ENCODE data around the gene PJA1.

PJA1 gene

GRCh38 chrX:69136546-69137331 is 28.5 kb downstream of the PJA1 start:
- TF ChIP-seq EGR2 (tag by site-specific recombination; IDR thresholded peaks at IDR 0.05; ENCODE audit: low read depth) (peak; percentile 29; the same call in 1 of the 2 replicates), ZFHX2 (tag by site-specific recombination; conservative IDR thresholded peaks at IDR 0.05) (0 out of 2 replicates have a peak, but pooled peaks have one; percentile 8), SCRT1 (tag by site-specific recombination; IDR thresholded peaks at IDR 0.05; ENCODE audit: borderline replicate concordance) (no peak)
- H3K9me3 ChIP-seq (ENCODE audit: control insufficient read depth, insufficient read depth, low read depth, low read length) = no peaks in the 10 kb centered on the region
- POLR2A ChIA-PET = no interaction called here
- no peaks in the 10 kb centered on the region for H3K4me1 ChIP-seq (ENCODE audit: control insufficient read depth, insufficient read depth, low read length)
- no peak overlapping the region for H3K4me3 ChIP-seq (ENCODE audit: low read depth, low read length)
- CTCF ChIA-PET = interaction anchor here (0.7 to 1.6 kb wide), 5 partner anchors 9 to 309 kb away, joined by 3 to 6 read pairs (median 3); no protein-coding TSS in a partner anchor
- H3K36me3 ChIP-seq (ENCODE audit: control insufficient read depth in 2 of 2, insufficient read depth in 1 of 2, low read length in 2 of 2) = no peaks in the 10 kb centered on the region
- H3K27ac ChIP-seq (ENCODE audit: extremely low read depth, low read depth, low read length) = no peak overlapping the region

- Histone ChIP-seq H3K27ac (ENCODE audit: extremely low read depth, low read depth, low read length) (no peak overlapping the region), H3K36me3 (ENCODE audit: control insufficient read depth in 2 of 2, insufficient read depth in 1 of 2, low read length in 2 of 2) (no peaks in the 10 kb centered on the region), H3K9me3 (ENCODE audit: control insufficient read depth, insufficient read depth, low read depth, low read length) (no peaks in the 10 kb centered on the region), H3K4me1 (ENCODE audit: control insufficient read depth, insufficient read depth, low read length) (no peaks in the 10 kb centered on the region), H3K4me3 (ENCODE audit: low read depth, low read length) (no peak overlapping the region)
- ChIA-PET CTCF (interaction anchor here (0.6 to 2.0 kb wide), 33 partner anchors 10 to 312 kb away, joined by 3 to 15 read pairs (median 4); partner anchors contain the start of genes EFNB1 and PJA1), POLR2A (interaction anchor here (1.2 kb wide), 1 partner anchor 305 kb away, joined by 4 read pairs; the partner anchor contains the start of gene EFNB1)
- peak; percentile 85 for TF ChIP-seq TRIM28 (IDR thresholded peaks at IDR 0.05; ENCODE audit: borderline replicate concordance, low read length)
- no peak for TF ChIP-seq ZNF521 (tag by site-specific recombination; IDR thresholded peaks at IDR 0.05)
- TF ChIP-seq ZBTB17 (tag by site-specific recombination; IDR thresholded peaks at IDR 0.05) = peak; percentile 47
- TF ChIP-seq TCF7L2 (IDR thresholded peaks at IDR 0.05; ENCODE audit: borderline replicate concordance, low read depth, low read length) = 0 out of 2 replicates have a peak, but pooled peaks have one; percentile 27
- TF ChIP-seq CTCF (tag by site-specific recombination; IDR thresholded peaks at IDR 0.05) = peak; percentile 79
Measured at GRCh38 chrX:69133921-69134542, 31.2 kb downstream of the PJA1 start.

DNA sequence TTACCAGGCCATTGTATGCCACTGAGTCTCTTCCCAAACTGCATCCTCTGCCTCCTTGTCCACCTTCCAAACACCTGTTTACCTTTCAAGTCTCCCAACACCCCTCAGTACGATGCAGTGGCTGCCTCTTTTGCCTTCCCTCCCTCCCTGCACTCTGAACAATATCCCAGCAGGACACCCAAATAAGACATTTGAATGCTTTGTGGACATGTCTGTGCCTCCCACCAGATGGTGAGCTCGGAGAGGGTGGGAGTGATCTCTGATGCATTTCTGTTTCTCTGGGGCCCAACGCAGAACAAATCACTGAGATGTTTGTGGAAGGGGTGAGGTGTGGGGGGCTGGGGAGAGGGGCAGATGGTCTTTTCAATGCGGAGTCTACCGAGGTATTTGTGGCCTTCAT is 33.4 kb downstream of the PJA1 start:
- Histone ChIP-seq H3K9me3 (ENCODE audit: control insufficient read depth, insufficient read depth, low read depth, low read length) (no peaks in the 10 kb centered on the region), H3K4me3 (ENCODE audit: low read depth, low read length) (no peak overlapping the region), H3K4me1 (ENCODE audit: control insufficient read depth, insufficient read depth, low read length) (no peaks in the 10 kb centered on the region), H3K36me3 (ENCODE audit: control insufficient read depth in 2 of 2, insufficient read depth in 1 of 2, low read length in 2 of 2) (no peaks in the 10 kb centered on the region), H3K27ac (ENCODE audit: extremely low read depth, low read depth, low read length) (no peak overlapping the region)
- ChIA-PET CTCF (interaction anchor here (0.6 to 0.7 kb wide), 3 partner anchors 11 to 238 kb away, joined by 3 to 4 read pairs (median 3); no protein-coding TSS in a partner anchor), POLR2A (no interaction called here)
- no peak for TF ChIP-seq ZNF211 (tag by site-specific recombination; IDR thresholded peaks at IDR 0.05; ENCODE audit: low read depth)
- TF ChIP-seq PRDM6 (tag by site-specific recombination; IDR thresholded peaks at IDR 0.05) = no peak
- no peak for TF ChIP-seq ZNF10 (tag by site-specific recombination; IDR thresholded peaks at IDR 0.05)
- no peak for TF ChIP-seq ZBTB21 (tag by site-specific recombination; IDR thresholded peaks at IDR 0.05)
- TF ChIP-seq, protein P1, sequence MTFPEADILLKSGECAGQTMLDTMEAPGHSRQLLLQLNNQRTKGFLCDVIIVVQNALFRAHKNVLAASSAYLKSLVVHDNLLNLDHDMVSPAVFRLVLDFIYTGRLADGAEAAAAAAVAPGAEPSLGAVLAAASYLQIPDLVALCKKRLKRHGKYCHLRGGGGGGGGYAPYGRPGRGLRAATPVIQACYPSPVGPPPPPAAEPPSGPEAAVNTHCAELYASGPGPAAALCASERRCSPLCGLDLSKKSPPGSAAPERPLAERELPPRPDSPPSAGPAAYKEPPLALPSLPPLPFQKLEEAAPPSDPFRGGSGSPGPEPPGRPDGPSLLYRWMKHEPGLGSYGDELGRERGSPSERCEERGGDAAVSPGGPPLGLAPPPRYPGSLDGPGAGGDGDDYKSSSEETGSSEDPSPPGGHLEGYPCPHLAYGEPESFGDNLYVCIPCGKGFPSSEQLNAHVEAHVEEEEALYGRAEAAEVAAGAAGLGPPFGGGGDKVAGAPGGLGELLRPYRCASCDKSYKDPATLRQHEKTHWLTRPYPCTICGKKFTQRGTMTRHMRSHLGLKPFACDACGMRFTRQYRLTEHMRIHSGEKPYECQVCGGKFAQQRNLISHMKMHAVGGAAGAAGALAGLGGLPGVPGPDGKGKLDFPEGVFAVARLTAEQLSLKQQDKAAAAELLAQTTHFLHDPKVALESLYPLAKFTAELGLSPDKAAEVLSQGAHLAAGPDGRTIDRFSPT (tag by site-specific recombination; IDR thresholded peaks at IDR 0.05) = no peak
- no peak for TF ChIP-seq KLF16 (tag by site-specific recombination; IDR thresholded peaks at IDR 0.05)
- no peak for TF ChIP-seq ZBTB1 (tag by site-specific recombination; IDR thresholded peaks at IDR 0.05)
- TF ChIP-seq, protein P2, sequence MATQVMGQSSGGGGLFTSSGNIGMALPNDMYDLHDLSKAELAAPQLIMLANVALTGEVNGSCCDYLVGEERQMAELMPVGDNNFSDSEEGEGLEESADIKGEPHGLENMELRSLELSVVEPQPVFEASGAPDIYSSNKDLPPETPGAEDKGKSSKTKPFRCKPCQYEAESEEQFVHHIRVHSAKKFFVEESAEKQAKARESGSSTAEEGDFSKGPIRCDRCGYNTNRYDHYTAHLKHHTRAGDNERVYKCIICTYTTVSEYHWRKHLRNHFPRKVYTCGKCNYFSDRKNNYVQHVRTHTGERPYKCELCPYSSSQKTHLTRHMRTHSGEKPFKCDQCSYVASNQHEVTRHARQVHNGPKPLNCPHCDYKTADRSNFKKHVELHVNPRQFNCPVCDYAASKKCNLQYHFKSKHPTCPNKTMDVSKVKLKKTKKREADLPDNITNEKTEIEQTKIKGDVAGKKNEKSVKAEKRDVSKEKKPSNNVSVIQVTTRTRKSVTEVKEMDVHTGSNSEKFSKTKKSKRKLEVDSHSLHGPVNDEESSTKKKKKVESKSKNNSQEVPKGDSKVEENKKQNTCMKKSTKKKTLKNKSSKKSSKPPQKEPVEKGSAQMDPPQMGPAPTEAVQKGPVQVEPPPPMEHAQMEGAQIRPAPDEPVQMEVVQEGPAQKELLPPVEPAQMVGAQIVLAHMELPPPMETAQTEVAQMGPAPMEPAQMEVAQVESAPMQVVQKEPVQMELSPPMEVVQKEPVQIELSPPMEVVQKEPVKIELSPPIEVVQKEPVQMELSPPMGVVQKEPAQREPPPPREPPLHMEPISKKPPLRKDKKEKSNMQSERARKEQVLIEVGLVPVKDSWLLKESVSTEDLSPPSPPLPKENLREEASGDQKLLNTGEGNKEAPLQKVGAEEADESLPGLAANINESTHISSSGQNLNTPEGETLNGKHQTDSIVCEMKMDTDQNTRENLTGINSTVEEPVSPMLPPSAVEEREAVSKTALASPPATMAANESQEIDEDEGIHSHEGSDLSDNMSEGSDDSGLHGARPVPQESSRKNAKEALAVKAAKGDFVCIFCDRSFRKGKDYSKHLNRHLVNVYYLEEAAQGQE (tag by site-specific recombination; IDR thresholded peaks at IDR 0.05) = no peak
- TF ChIP-seq ZNF133 (tag by site-specific recombination; IDR thresholded peaks at IDR 0.05) = no peak
- no peak for TF ChIP-seq ZNF202 (tag by site-specific recombination; IDR thresholded peaks at IDR 0.05; ENCODE audit: borderline replicate concordance)
